ENCODE measurements around the gene LIN9.
"Not testable (repeated sequence)": the region's sequence is repeated elsewhere in the genome, so short reads cannot be mapped to it uniquely, and the experiment has no call there.

The LIN9 gene

GRCh38 chr1:226308723-226309397 is at the start of gene LIN9:
LIN9 (minus strand) TSS chr1:226309164; CDS start chr1:226309139, 25 bp downstream.
- DNase-seq, result peak; percentile 95 to 96

- no peak for DNase-seq
Measured at GRCh38 chr1:226357416-226357815, 48.5 kb upstream of the LIN9 start.

GRCh38 chr1:226355669-226356551 is 46.9 kb upstream of the LIN9 start:
- no peak for DNase-seq

GRCh38 chr1:226355016-226355415 is 46.1 kb upstream of the LIN9 start:
- no peak for DNase-seq

GRCh38 chr1:226353698-226354525 is 44.9 kb upstream of the LIN9 start:
- no peak for DNase-seq

- DNase-seq, result no peak
Measured at GRCh38 chr1:226351709-226352108, 42.7 kb upstream of the LIN9 start.

- DNase-seq, result no peak
Measured at GRCh38 chr1:226350519-226350865, 41.5 kb upstream of the LIN9 start.

- DNase-seq, result no peak
Measured at GRCh38 chr1:226349801-226350518, 41.0 kb upstream of the LIN9 start.

GRCh38 chr1:226349081-226349480 is 40.1 kb upstream of the LIN9 start:
- DNase-seq, result no peak

GRCh38 chr1:226344441-226345259 is 35.7 kb upstream of the LIN9 start:
- no peak for DNase-seq

- DNase-seq, result no peak
Measured at GRCh38 chr1:226342656-226343055, 33.7 kb upstream of the LIN9 start.

GRCh38 chr1:226340111-226340510 is 31.1 kb upstream of the LIN9 start:
- not testable (repeated sequence) for DNase-seq

GRCh38 chr1:226337276-226337875 is 28.4 kb upstream of the LIN9 start:
- peak; percentile 12 to 22 for DNase-seq

- no peak for DNase-seq
Measured at GRCh38 chr1:226335661-226336060, 26.7 kb upstream of the LIN9 start.

GRCh38 chr1:226332947-226333346 is 24.0 kb upstream of the LIN9 start:
- DNase-seq, result no peak

GRCh38 chr1:226329237-226329636 is 20.3 kb upstream of the LIN9 start:
- no peak for DNase-seq

GRCh38 chr1:226327761-226328162 is 18.8 kb upstream of the LIN9 start:
- no peak for DNase-seq

GRCh38 chr1:226325178-226325577 is 16.2 kb upstream of the LIN9 start:
- DNase-seq, result no peak

- DNase-seq, result no peak
Measured at GRCh38 chr1:226324479-226324878, 15.5 kb upstream of the LIN9 start.

- no peak for DNase-seq
Measured at GRCh38 chr1:226322986-226323385, 14.0 kb upstream of the LIN9 start.

- DNase-seq, result no peak
Measured at GRCh38 chr1:226320930-226321329, 12.0 kb upstream of the LIN9 start.
